Measurements from ENCODE around the gene IPO4.
A peak's percentile ranks its signal among the peaks of the same experiment; 100 is the strongest.

IPO4 gene

GRCh38 chr14:24146453-24146977 lies 42.1 kb downstream of the IPO4 start, which contains the start of gene PSME2:
TSS of gene PSME2 (minus strand) at chr14:24146610. CDS start at chr14:24146581, 29 bp downstream.
- DNase-seq: peak; percentile 99

GRCh38 chr14:24145690-24146452 lies 42.7 kb downstream of the IPO4 start:
- DNase-seq: peak; percentile 73

- DNase-seq: no peak
Observed at GRCh38 chr14:24145219-24145618, 43.4 kb downstream of the IPO4 start.

GRCh38 chr14:24144451-24144850 lies 44.2 kb downstream of the IPO4 start:
- DNase-seq: no peak

GRCh38 chr14:24143511-24143910 lies 45.1 kb downstream of the IPO4 start:
- no peak for DNase-seq

GRCh38 chr14:24141097-24141880 lies 47.3 kb downstream of the IPO4 start, which contains the start of gene EMC9:
TSS of gene EMC9 (minus strand) at chr14:24141591. CDS start at chr14:24141304, 287 bp downstream.
- peak; percentile 100 for DNase-seq

GRCh38 chr14:24139272-24139934 lies 49.2 kb downstream of the IPO4 start:
- peak; percentile 21 for DNase-seq

GRCh38 chr14:24138396-24139271 lies 50.0 kb downstream of the IPO4 start:
- no peak for DNase-seq

- no peak for DNase-seq
Observed at GRCh38 chr14:24137529-24138395, 50.9 kb downstream of the IPO4 start.

- peak; percentile 13 for DNase-seq
Observed at GRCh38 chr14:24136684-24137528, 51.7 kb downstream of the IPO4 start.

GRCh38 chr14:24135834-24136683 lies 52.6 kb downstream of the IPO4 start, which contains the start of gene PSME1:
TSS of gene PSME1 (plus strand) at chr14:24136194. CDS start at chr14:24136263, 69 bp downstream.
- peak; percentile 98 for DNase-seq

GRCh38 chr14:24135584-24135833 lies 53.1 kb downstream of the IPO4 start:
- no peak for DNase-seq

- DNase-seq: no peak
Observed at GRCh38 chr14:24133735-24134134, 54.9 kb downstream of the IPO4 start.

- DNase-seq: no peak
Observed at GRCh38 chr14:24132976-24133375, 55.6 kb downstream of the IPO4 start.

GRCh38 chr14:24132061-24132685 lies 56.4 kb downstream of the IPO4 start:
- peak; percentile 94 for DNase-seq

GRCh38 chr14:24131549-24131966 lies 57.1 kb downstream of the IPO4 start:
- DNase-seq: no peak

- no peak for DNase-seq
Observed at GRCh38 chr14:24130717-24131548, 57.7 kb downstream of the IPO4 start.

GRCh38 chr14:24130380-24130716 lies 58.3 kb downstream of the IPO4 start, which contains the start of gene FITM1:
TSS of gene FITM1 (plus strand) at chr14:24130659. CDS start at chr14:24131564, 905 bp downstream.
- no peak for DNase-seq
